Stimulated activated CD4-positive, alpha-beta T cell treated with anti-CD3 and anti-CD28 coated beads, Interleukin-12 subunit alpha, Interleukin-12 subunit beta, amount 100 ng/mL, for 48 hours (primary cell): ENCODE data around the gene STXBP1.

Source experiments
- DNase-seq, 3 donors: peaks; one replicate each; pipeline ENCODE4 v3.0.0-alpha.2; 2020; ENCODE audit warnings: low read depth in 2 of 3, low spot score in 1 of 3

STXBP1 gene

GRCh38 chr9:127712371-127712770 is 100.3 kb downstream of the STXBP1 start:
- DNase-seq, result no peak

GRCh38 chr9:127712867-127713266 is 100.8 kb downstream of the STXBP1 start:
- no peak for DNase-seq

- DNase-seq, result no peak
These were observed 102.1 kb downstream of the STXBP1 start for GRCh38 chr9:127714020-127714750.

GRCh38 chr9:127714951-127715469 is 102.9 kb downstream of the STXBP1 start:
- no peak for DNase-seq

DNA sequence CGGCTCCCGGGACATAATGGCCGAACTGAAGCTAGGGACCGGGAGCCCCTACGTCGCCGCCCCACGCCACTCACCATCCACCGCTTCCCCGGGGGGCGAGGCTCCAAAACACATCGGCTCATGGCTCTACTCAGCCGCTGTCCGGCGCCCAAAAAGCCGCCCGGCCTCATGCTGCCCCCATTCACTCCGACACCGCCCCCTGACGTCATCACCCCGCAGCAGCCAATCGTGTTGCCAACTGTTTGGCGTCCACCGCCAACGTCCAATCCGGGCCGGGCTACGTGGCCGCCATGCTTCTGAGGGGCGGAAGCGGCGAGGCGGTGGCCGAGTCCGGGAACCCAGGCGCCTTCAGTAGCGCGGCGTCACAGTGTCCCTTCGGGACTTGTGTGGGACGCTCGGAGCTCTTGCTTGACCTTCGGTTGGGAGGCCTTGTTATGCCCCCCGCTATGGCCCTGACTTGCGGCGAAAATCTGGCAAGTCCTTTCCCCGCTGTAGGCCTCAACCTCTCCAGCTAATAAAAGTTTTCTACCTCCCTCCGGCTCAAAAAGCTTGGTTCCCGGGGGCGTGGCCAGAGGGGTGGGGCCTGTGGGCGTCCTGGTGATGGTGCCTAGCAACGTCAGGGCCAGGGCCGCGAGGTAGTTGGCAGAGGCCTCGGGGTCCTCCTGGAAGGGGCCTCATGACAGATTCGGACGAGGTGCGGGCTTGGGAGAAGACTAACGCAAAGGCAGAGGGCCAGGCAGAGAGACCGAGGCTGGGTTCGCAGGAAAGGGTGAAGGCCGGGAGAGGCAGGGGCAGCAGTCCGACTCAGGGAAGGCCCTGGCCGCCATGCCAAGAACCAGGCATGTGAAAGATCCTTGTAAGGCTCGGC is 103.6 kb downstream of the STXBP1 start, which contains the start of the genes PTRH1 and TTC16:
Gene PTRH1 (minus strand): TSS at position 194 of the 868 bp plus-strand sequence. CDS start 24 bp downstream, at position 170.
Gene TTC16 (plus strand): TSS at position 610 of the 868 bp plus-strand sequence. CDS start 67 bp downstream, at position 677.
- DNase-seq, result peak; percentile 91 to 98 (median 96)

DNA sequence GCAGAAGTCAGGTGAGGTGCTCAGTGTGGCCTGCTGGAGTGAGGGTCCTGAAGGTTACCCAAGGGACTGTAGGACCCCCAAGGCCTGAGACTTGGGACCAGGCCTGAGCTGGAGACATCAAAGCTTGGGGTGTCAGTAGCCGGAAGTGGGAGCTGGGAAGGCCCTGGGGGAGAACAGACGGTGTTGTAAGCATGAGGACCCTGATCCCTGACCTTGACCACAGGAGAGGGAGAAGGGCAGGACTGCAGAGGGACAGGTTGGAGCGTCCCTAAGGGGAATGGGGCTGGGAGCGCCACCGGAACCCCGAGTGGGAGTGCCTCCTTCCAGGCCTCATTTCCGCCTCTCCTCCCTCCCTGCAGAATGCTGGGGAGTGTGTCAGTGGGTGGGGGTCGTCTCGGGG is 104.3 kb downstream of the STXBP1 start:
- no peak for DNase-seq

DNA sequence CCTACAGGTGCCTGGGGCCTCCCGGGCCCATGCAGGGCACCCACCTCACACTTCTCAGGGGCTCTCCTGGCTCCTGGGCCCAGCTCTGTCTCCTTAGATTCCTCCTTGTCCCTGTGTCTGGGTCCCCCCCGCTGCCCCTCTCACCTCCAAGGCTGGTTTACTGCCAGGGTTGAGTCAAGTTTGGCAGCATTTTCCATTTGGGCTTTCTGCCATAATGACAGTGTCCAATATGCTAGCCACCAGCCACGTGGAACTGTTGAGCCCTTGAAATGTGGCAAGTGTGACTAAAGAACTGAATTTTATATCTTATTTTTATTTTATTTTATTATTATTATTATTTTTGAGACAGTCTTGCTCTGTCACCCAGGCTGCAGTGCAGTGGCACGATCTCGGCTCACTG is 105.7 kb downstream of the STXBP1 start:
- no peak for DNase-seq

GRCh38 chr9:127720031-127720864 is 108.2 kb downstream of the STXBP1 start:
- no peak for DNase-seq

DNA sequence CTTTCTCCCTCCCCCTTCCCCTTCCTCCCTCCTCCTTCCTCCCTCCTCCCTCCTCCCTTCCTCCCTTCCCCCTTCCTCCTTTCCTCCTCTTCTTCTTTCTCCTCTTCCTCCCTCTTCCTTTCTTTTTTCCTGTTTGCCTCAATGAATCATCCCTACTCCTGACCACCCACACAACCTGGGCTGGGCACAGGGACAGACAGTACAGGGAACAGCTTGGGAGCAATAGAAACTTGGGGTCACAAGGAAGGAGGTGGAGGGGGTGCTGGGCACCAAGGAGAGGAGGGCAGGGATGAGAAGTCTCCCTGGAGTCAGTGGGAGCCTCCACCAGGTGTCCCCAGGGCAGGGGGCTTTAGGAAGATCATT is 108.8 kb downstream of the STXBP1 start:
- DNase-seq, result no peak

GRCh38 chr9:127721391-127721821 is 109.3 kb downstream of the STXBP1 start:
- DNase-seq, result no peak

DNA sequence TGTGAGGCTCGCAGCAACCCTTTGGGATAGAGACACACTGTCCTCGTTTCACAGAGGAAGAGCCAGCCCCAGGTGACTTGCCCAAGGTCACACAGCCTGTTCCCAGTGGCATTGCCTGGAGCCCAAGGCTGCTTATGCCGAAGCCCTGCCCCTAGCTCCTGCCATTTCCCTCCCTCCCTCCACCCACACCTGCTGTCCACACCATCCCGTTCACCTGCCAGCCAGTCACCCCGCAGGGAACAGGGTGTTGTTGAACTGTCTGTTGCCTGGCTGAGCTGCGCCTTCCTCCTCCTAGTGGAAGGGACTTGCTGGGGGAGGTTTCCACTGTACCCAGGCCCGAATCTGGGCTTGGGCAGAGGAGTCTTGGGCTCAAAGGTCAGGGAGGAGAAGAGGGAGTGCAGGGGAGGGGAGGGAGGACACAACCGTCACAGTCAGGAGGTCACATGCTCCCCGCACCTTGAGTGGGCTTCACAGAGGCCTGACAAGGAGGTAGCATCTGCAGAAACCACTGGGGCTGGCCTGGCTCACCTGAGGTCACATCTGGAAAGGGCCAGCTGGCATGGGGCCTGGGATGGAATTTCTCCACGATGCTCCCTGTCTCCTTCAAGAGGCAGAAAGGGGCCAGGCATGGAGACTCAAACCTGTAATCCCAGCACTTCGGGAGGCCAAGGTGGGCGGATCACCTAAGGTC is 110.1 kb downstream of the STXBP1 start:
- no peak for DNase-seq

GRCh38 chr9:127723013-127723412 is 110.9 kb downstream of the STXBP1 start:
- no peak for DNase-seq

GRCh38 chr9:127723444-127723843 is 111.4 kb downstream of the STXBP1 start:
- no peak for DNase-seq

- DNase-seq, result no peak
These were observed 111.9 kb downstream of the STXBP1 start for GRCh38 chr9:127724012-127724411.

DNA sequence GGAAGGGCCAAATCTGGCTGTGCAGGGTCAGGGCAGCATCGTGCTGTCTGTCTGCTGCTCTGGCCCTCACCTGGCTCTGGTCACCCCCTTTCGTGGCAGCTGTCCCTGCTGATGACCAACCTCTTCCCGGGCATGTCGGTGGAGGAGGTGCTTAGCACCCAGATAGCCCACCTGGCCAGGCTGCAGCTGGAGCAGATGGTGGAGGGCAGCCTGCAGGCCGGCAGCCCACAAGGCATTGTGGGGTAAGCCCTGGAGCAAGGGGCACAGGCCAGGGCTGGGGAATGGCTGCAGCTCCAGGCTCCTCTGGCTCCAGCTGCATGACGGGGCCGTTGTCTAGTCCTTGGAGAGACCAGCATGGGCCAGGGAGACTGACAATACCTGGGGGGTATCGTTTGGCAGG is 114.8 kb downstream of the STXBP1 start:
- DNase-seq, result no peak

DNA sequence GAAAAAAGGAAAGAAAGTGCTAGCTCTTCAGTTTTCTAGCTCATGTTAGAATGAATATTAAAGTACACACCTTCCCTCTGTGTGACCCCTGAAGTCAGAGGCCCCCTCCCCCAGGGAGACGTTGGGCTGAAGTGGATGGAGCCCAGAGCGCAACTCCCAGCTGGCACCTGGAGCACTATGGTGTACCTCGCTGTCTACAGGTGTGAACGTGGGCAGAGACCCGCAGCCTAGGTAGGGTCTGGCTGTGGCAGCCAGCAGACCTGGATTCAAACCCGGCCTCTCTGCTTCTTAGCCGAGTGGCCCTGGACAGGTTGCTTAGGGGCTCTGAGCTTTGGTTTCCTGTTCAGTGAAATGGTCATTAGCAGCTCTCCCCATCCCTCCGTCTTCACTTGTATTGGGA is 116.7 kb downstream of the STXBP1 start:
- no peak for DNase-seq

GRCh38 chr9:127729522-127730256 is 117.6 kb downstream of the STXBP1 start:
- no peak for DNase-seq

DNA sequence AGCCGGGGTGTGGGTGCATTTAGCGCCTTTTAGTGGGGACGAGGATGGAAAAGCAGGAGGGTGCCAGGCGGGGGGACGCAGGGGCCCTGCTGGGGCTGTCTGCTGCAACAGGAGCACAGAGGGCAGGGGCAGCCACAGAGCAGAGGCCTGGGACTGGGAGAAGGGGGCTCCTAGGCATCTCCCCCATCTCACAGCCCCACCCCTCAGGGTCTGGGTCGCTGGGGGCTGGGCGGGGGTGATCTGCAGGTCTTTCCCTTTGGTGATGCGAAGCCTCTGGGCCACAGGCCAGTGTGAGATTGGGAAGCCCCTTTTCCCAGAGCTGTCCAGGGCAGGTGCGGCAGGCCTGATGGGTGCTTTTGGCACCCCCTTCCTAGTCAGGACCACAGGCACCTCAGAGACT is 118.2 kb downstream of the STXBP1 start:
- no peak for DNase-seq

- no peak for DNase-seq
These were observed 118.8 kb downstream of the STXBP1 start for GRCh38 chr9:127730799-127731410.
